ENCODE data around the gene PCP4. TPM values are rescaled to one million over a fixed set of nuclear protein-coding genes. Genes with fewer than 3 reads are reported as not detected.

The PCP4 gene
- total and polyA plus RNA-seq, 4 donors, result 0.20 TPM; not detected in 3

- no peak overlapping the region for H3K9ac ChIP-seq (ENCODE audit: low read depth in 1 of 2, low read length in 2 of 2)
- no peak overlapping the region for H3K27ac ChIP-seq (ENCODE audit: low read depth in 1 of 2, low read length in 2 of 2)
- no peaks in the 10 kb centered on the region for H3K36me3 ChIP-seq (ENCODE audit: control insufficient read depth in 4 of 4, insufficient read depth in 3 of 4, low read depth in 1 of 4, low read length in 3 of 4)
- H3K9me3 ChIP-seq (ENCODE audit: control insufficient read depth in 4 of 4, low read length in 3 of 4), result peaks cover 0 to 2% (median 0%) of the 10 kb centered on the region in 4 donors
- no peaks in the 10 kb centered on the region for H3K4me1 ChIP-seq (ENCODE audit: control insufficient read depth in 4 of 4, insufficient read depth in 4 of 4, low read length in 3 of 4)
- H3K27me3 ChIP-seq (ENCODE audit: control insufficient read depth in 4 of 4, insufficient read depth in 4 of 4, low read length in 3 of 4), result peaks cover 0 to 3% (median 0%) of the 10 kb centered on the region in 4 donors
- DNase-seq (ENCODE audit: low spot score), result no peak
- H3K4me3 ChIP-seq (ENCODE audit: low read depth in 1 of 3, low read length in 3 of 3), result no peak overlapping the region
- 85% methylated on average over 14 of the region's 14 CpGs for WGBS
- TF ChIP-seq SP1 (IDR thresholded peaks at IDR 0.05) (no peak), REST (IDR thresholded peaks at IDR 0.05) (no peak), RXRA (IDR thresholded peaks at IDR 0.05) (no peak), TAF1 (conservative IDR thresholded peaks at IDR 0.05) (no peak), RAD21 (IDR thresholded peaks at IDR 0.05) (no peak)
These were observed 105.9 kb downstream of the PCP4 start for GRCh38 chr21:39972976-39973770.

- Histone ChIP-seq H3K27ac (ENCODE audit: low read depth in 1 of 2, low read length in 2 of 2) (no peak overlapping the region), H3K27me3 (ENCODE audit: control insufficient read depth in 4 of 4, insufficient read depth in 4 of 4, low read length in 3 of 4) (peaks cover 0 to 3% (median 0%) of the 10 kb centered on the region in 4 donors), H3K9ac (ENCODE audit: low read depth in 1 of 2, low read length in 2 of 2) (no peak overlapping the region), H3K36me3 (ENCODE audit: control insufficient read depth in 4 of 4, insufficient read depth in 3 of 4, low read depth in 1 of 4, low read length in 3 of 4) (no peaks in the 10 kb centered on the region), H3K9me3 (ENCODE audit: control insufficient read depth in 4 of 4, low read length in 3 of 4) (peaks cover 0 to 2% (median 0%) of the 10 kb centered on the region in 4 donors), H3K4me3 (ENCODE audit: low read depth in 1 of 3, low read length in 3 of 3) (no peak overlapping the region), H3K4me1 (ENCODE audit: control insufficient read depth in 4 of 4, insufficient read depth in 4 of 4, low read length in 3 of 4) (no peaks in the 10 kb centered on the region)
- TF ChIP-seq HNF4G (IDR thresholded peaks at IDR 0.05), result no peak
- no peak for TF ChIP-seq HNF4A (conservative IDR thresholded peaks at IDR 0.05)
- no peak for TF ChIP-seq GABPA (IDR thresholded peaks at IDR 0.05 in 1 of 2, conservative IDR thresholded peaks at IDR 0.05 in 1 of 2)
- no peak for TF ChIP-seq NR2F2 (IDR thresholded peaks at IDR 0.05)
- no peak for TF ChIP-seq TAF1 (conservative IDR thresholded peaks at IDR 0.05)
- WGBS, result 67% methylated on average over 5 of the region's 5 CpGs
- no peak for DNase-seq (ENCODE audit: low spot score)
These were observed 109.6 kb downstream of the PCP4 start for GRCh38 chr21:39976800-39977199.

Other genes starting within 250 kb of the PCP4 start
- under 1 TPM in 1 of 2 donors, not detected in 1; 0.08 TPM for gene IGSF5, start 122.3 kb upstream of the PCP4 start, total RNA-seq
- gene IGSF5, start 122.3 kb upstream of the PCP4 start, polyA plus RNA-seq, result under 1 TPM in 1 of 2 donors, not detected in 1; 0.03 TPM